Caco-2 (cell line): Measurements from ENCODE around the gene PROSER3. TPM values are rescaled to one million over a fixed set of nuclear protein-coding genes. Genes with fewer than 3 reads are reported as not detected.

Experiments
- BruUV-seq: library from RNA; stranded (reverse); fragments of 400-500 nt; replicated peaks from 2 replicates; lab custom pipeline; 2021; lab: Mats Ljungman, UMichigan
- CTCF ChIA-PET: fragments of 300-600 bp; sonication (Branson Sonifier 250); formaldehyde crosslinking; loops from one replicate; lab custom pipeline; 2022; ENCODE audit warnings: antibody characterized with exemption; lab: Charles Lee
- POLR2A ChIA-PET: fragments of 300-600 bp; sonication (Branson Sonifier 250); formaldehyde crosslinking; loops from one replicate; lab custom pipeline; 2022; ENCODE audit warnings: antibody characterized with exemption; lab: Charles Lee
- DNase-seq, 2 experiments: peaks; one replicate each; pipeline versions ENCODE4 v3.0.0 to v3.0.0-alpha.2; 2020 to 2022
- H3K27me3 ChIP-seq: replicated peaks from 2 replicates; pipeline ENCODE4 v1.6.0; 2011; ENCODE audit warnings: low read length; ENCODE audit not compliant: control insufficient read depth, insufficient read depth
- H3K36me3 ChIP-seq: 2 replicates; pipeline ENCODE4 v1.5.1; 2011; ENCODE audit warnings: low read length; ENCODE audit not compliant: control insufficient read depth, insufficient read depth
- H3K4me1 ChIP-seq: fragments of 250-450 bp; sonication (Bioruptor Pico); 2 replicates; pipeline ENCODE4 v1.5.1; 2020; ENCODE audit warnings: mild to moderate bottlenecking
- H3K4me3 ChIP-seq: 2 replicates; pipeline ENCODE4 v1.5.1; 2011; ENCODE audit warnings: low read depth, mild to moderate bottlenecking, control low read depth, low read length
- H3K9me3 ChIP-seq: fragments of 250-450 bp; sonication (Bioruptor Pico); 2 replicates; pipeline ENCODE4 v1.5.1; 2020; ENCODE audit warnings: mild to moderate bottlenecking, moderate library complexity
- H3K27ac Mint-ChIP-seq: one replicate; pipeline ENCODE4 v1.8.0; 2022; ENCODE audit warnings: mixed read lengths; ENCODE audit not compliant: unreplicated experiment
- H3K27me3 Mint-ChIP-seq: one replicate; pipeline ENCODE4 v1.8.0; 2022; ENCODE audit warnings: mixed read lengths; ENCODE audit not compliant: insufficient read depth, unreplicated experiment
- H3K36me3 Mint-ChIP-seq: one replicate; pipeline ENCODE4 v1.8.0; 2022; ENCODE audit warnings: mild to moderate bottlenecking, mixed read lengths; ENCODE audit not compliant: insufficient read depth, unreplicated experiment
- H3K4me1 Mint-ChIP-seq: one replicate; pipeline ENCODE4 v1.8.0; 2022; ENCODE audit warnings: low read depth, mixed read lengths; ENCODE audit not compliant: unreplicated experiment
- H3K4me3 Mint-ChIP-seq: one replicate; pipeline ENCODE4 v1.8.0; 2022; ENCODE audit warnings: mild to moderate bottlenecking, moderate library complexity, mixed read lengths; ENCODE audit not compliant: unreplicated experiment
- H3K9me3 Mint-ChIP-seq: one replicate; pipeline ENCODE4 v1.8.0; 2022; ENCODE audit warnings: mixed read lengths; ENCODE audit not compliant: unreplicated experiment
- CTCF ChIP-seq, 2 experiments: fragments of 200-600 bp in 1 of 2; IDR thresholded peaks; 1 replicate in 1 of 2; 2 replicates in 1 of 2; pipeline versions ENCODE4 v1.5.1 to v1.8.0; 2011 to 2022; ENCODE audit warnings: antibody characterized with exemption in 1 of 2, control low read depth in 1 of 2, inconsistent platforms in 1 of 2, low read depth in 1 of 2, low read length in 1 of 2, mild to moderate bottlenecking in 1 of 2, moderate library complexity in 1 of 2; ENCODE audit not compliant: insufficient read depth in 1 of 2, severe bottlenecking in 1 of 2, unreplicated experiment in 1 of 2
- intact Hi-C: fragments of 100-400 bp; cut with micrococcal nuclease; formaldehyde crosslinking; loops from one replicate; pipeline ENCODE4 v1.10.0; 2022; ENCODE audit not compliant: unreplicated experiment
- total RNA-seq: library from RNA; stranded (reverse); gene quantifications from 2 replicates; pipeline ENCODE4 v1.2.3, GENCODE V29; 2022

The PROSER3 gene
- total RNA-seq, 1 experiment from 2014 or later: 34.6 TPM

- POLR2A ChIA-PET: no interaction called here
- BruUV-seq: no TSS peak
- Histone ChIP-seq H3K4me3 (no peak overlapping the region), H3K27me3 (no peaks in the 10 kb centered on the region), H3K36me3 (peaks cover 14% of the 10 kb centered on the region), H3K4me1 (no peaks in the 10 kb centered on the region), H3K9me3 (no peaks in the 10 kb centered on the region)
- Mint-ChIP-seq H3K9me3 (no peaks in the 10 kb centered on the region), H3K27me3 (no peaks in the 10 kb centered on the region), H3K27ac (no peak overlapping the region), H3K4me1 (no peaks in the 10 kb centered on the region), H3K4me3 (no peak overlapping the region), H3K36me3 (peaks cover 81% of the 10 kb centered on the region)
- CTCF ChIA-PET: no interaction called here
- no peak for DNase-seq
- TF ChIP-seq CTCF (IDR thresholded peaks at IDR 0.05; ENCODE audit: insufficient read depth in 1 of 2, low read depth in 1 of 2, low read length in 1 of 2, severe bottlenecking in 1 of 2, unreplicated experiment in 1 of 2): no peak
- intact Hi-C loops: no loop called here
Observed at GRCh38 chr19:35733180-35734125, 24.5 kb upstream of the PROSER3 start.

GRCh38 chr19:35734273-35734672 is 23.7 kb upstream of the PROSER3 start:
- H3K4me1 Mint-ChIP-seq: no peaks in the 10 kb centered on the region
- ChIA-PET CTCF (no interaction called here), POLR2A (no interaction called here)
- H3K4me3 ChIP-seq: no peak overlapping the region
- H3K9me3 Mint-ChIP-seq: no peaks in the 10 kb centered on the region
- no peaks in the 10 kb centered on the region for H3K9me3 ChIP-seq
- H3K27me3 ChIP-seq: no peaks in the 10 kb centered on the region
- TF ChIP-seq CTCF (IDR thresholded peaks at IDR 0.05; ENCODE audit: insufficient read depth in 1 of 2, low read depth in 1 of 2, low read length in 1 of 2, severe bottlenecking in 1 of 2, unreplicated experiment in 1 of 2): no peak
- BruUV-seq: no TSS peak
- DNase-seq: no peak
- H3K4me3 Mint-ChIP-seq: peak overlapping the region; percentile 6
- H3K36me3 Mint-ChIP-seq: peaks cover 81% of the 10 kb centered on the region
- H3K27me3 Mint-ChIP-seq: no peaks in the 10 kb centered on the region
- no peak overlapping the region for H3K27ac Mint-ChIP-seq
- no peaks in the 10 kb centered on the region for H3K4me1 ChIP-seq
- H3K36me3 ChIP-seq: peaks cover 15% of the 10 kb centered on the region
- intact Hi-C loops: no loop called here

GRCh38 chr19:35734889-35735288 is 23.1 kb upstream of the PROSER3 start:
- H3K4me3 Mint-ChIP-seq: no peak overlapping the region
- no TSS peak for BruUV-seq
- H3K36me3 ChIP-seq: peaks cover 15% of the 10 kb centered on the region
- no peaks in the 10 kb centered on the region for H3K27me3 Mint-ChIP-seq
- intact Hi-C loops: no loop called here
- TF ChIP-seq CTCF (IDR thresholded peaks at IDR 0.05; ENCODE audit: insufficient read depth in 1 of 2, low read depth in 1 of 2, low read length in 1 of 2, severe bottlenecking in 1 of 2, unreplicated experiment in 1 of 2): no peak
- H3K4me3 ChIP-seq: no peak overlapping the region
- H3K9me3 Mint-ChIP-seq: no peaks in the 10 kb centered on the region
- H3K27ac Mint-ChIP-seq: no peak overlapping the region
- ChIA-PET POLR2A (no interaction called here), CTCF (no interaction called here)
- no peaks in the 10 kb centered on the region for H3K4me1 Mint-ChIP-seq
- H3K9me3 ChIP-seq: no peaks in the 10 kb centered on the region
- no peaks in the 10 kb centered on the region for H3K27me3 ChIP-seq
- no peak for DNase-seq
- H3K4me1 ChIP-seq: peaks cover 4% of the 10 kb centered on the region; the same call in 1 of the 2 replicates
- H3K36me3 Mint-ChIP-seq: peaks cover 80% of the 10 kb centered on the region
